KOPT-K1 (cell line): ENCODE data around the gene HOXC4.

Source experiments
- H3K27ac ChIP-seq: fragments of 200-600 bp; sonication (generic); 2 replicates; pipeline ENCODE4 v1.5.1; 2016; ENCODE audit warnings: antibody characterized with exemption, mild to moderate bottlenecking, low read depth, low read length; ENCODE audit not compliant: poor library complexity, severe bottlenecking
- H3K36me3 ChIP-seq: fragments of 200-600 bp; sonication (generic); 2 replicates; pipeline ENCODE4 v1.5.1; 2017; ENCODE audit warnings: antibody characterized with exemption, mild to moderate bottlenecking, low read length, moderate library complexity; ENCODE audit not compliant: insufficient read depth
- H3K9me3 ChIP-seq: fragments of 200-600 bp; sonication (generic); 2 replicates; pipeline ENCODE4 v1.5.1; 2017; ENCODE audit warnings: antibody characterized with exemption, low read length, mild to moderate bottlenecking; ENCODE audit not compliant: insufficient read depth, poor library complexity, severe bottlenecking

The HOXC4 gene

DNA sequence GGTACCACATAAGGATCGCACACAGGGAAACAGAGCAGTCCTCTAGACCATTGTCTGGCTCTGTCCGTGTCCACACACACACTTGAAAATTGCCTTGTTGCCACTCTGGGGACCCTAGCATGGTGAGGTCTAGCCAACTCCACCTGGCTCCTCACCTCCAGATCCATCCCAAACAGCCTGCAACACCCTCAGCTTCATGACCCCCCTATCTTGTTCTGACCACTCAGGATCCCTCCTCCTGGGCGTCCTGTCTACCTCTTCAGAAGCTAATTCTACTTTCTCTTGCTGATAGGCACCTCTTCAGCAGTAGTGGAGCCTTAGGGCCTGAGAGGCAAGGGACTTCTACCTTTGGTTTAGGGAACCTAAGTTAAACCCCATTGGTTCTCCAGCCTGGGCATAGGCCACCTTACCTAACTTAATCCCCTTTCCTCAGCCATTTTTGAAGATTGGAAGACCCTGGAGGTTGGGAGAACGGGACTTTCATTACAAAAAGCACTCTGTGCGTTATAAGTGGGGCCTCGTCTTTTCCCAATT is 21.5 kb upstream of the HOXC4 start:
- H3K36me3 ChIP-seq, result no peaks in the 10 kb centered on the region
- no peak overlapping the region for H3K27ac ChIP-seq
- no peaks in the 10 kb centered on the region for H3K9me3 ChIP-seq

DNA sequence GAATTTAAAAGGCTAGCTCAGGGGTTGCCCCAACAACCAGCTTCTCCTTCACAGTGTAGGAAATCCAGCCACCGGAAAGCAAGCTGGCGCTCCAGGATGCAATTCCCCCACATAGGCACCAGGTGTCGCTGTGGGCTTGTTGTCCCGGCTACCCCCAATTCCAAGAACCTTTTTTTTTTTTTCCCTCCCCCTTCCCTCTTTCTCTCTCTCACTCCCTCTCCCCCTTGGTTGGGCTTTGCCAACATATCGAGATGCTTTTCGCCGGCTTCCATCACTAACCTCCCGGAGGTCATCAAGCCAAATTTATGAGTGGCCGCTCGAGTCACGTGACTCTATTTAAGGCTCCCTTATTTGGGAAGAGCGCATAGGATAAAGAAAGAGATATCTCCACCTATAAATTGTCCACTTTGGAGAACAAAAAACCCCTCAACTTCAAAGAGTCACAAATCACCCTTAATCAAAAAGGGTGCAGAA is 21.0 kb upstream of the HOXC4 start, which contains the start of gene HOXC5:
Gene HOXC5 (plus strand): TSS at position 424 of the 474 bp plus-strand sequence. CDS start 73 bp downstream, outside the sequence.
- H3K27ac ChIP-seq, result no peak within 1 kb of the TSS
- H3K36me3 ChIP-seq, result no peaks in the 10 kb centered on the region
- H3K9me3 ChIP-seq, result no peaks in the 10 kb centered on the region

DNA sequence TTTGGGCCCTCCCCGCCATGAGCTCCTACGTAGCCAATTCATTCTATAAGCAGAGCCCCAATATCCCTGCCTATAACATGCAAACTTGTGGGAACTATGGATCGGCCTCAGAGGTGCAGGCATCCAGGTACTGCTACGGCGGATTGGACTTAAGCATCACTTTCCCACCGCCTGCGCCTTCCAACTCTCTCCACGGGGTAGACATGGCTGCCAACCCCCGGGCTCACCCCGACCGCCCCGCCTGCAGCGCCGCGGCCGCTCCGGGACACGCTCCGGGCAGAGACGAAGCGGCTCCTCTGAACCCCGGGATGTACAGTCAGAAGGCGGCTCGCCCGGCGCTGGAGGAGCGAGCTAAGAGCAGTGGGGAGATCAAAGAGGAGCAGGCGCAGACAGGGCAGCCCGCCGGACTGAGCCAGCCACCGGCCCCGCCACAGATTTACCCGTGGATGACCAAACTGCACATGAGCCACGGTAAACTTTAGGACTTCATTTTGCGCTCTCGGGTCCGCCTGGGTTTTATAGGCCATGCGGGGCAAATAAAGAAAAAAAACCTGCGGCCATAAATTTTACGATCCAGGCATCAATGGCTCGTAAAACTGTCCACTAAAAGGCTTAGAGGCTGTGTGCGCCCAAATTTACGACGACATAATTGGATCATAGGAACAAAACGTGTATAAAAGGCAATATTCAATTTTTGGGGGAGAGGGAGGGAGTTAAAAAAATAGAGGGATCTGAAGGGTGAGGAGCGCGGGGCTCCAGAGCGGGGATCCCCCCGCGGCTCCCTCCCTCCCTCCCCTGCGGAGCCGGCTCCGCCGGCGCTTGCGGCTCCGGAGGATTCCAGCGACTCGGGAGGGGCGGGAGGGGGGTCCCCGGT is 20.3 kb upstream of the HOXC4 start:
- Histone ChIP-seq H3K36me3 (no peaks in the 10 kb centered on the region), H3K27ac (no peak overlapping the region), H3K9me3 (no peaks in the 10 kb centered on the region)

DNA sequence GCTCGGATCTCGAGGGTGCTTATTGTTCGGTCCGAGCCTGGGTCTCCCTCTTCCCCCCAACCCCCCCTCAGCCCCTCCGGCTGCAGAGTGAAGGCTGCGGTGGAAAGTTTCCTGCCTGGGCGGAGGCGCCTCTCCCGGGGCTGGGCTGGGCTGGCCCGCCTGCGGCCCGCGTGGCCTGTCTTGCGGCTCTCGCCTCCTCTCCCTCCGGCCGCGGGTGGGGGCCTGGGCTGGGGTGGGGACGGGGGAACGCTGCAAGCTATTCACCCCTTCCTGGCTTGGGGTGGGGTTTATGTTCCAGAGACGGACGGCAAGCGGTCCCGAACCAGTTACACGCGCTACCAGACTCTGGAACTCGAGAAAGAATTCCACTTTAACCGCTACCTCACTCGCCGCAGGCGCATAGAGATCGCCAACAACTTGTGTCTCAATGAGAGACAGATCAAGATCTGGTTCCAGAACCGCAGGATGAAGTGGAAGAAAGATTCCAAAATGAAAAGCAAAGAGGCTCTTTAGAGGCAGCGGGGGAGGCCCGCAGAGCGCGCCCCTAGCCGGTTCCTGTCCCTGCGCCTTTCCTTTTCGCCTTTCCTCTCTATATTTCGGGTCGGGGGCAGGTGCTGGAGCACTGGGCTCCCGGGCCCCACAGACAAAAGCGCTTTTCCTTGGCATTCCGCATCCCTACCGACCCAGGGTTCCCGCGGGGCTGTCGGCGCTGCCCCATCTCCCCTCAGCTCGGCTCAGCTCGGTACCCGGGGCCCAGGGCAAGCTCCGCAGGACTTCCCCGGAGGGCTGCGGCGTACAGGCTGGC is 19.5 kb upstream of the HOXC4 start:
- Histone ChIP-seq H3K36me3 (no peaks in the 10 kb centered on the region), H3K9me3 (no peaks in the 10 kb centered on the region), H3K27ac (no peak overlapping the region)

DNA sequence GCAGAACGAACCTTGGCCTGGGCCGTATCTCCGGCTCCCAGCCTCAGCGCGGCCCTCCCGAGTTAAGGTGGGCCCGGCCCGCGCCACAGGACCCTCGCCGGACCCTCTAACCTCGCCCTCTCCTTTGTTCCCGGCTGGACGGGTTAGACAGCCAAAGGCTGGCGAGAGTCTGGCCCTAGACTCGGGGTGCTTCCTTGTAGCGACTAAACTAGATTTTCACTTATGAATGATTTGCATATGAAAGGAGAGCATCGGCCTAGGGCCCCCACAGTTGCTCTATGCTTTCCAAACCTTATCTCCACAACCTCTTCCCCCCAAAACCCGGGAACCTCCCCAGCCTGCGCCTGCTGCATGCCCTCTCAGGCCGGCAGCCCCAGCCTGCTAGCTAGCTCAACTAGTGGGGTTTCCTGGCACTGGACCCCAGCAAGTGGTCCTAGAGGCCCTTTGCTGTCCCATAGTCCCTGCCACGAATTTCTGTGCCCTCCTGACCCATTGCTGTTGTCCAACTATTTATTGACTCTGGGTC is 18.8 kb upstream of the HOXC4 start:
- no peaks in the 10 kb centered on the region for H3K36me3 ChIP-seq
- no peak overlapping the region for H3K27ac ChIP-seq
- H3K9me3 ChIP-seq, result no peaks in the 10 kb centered on the region

DNA sequence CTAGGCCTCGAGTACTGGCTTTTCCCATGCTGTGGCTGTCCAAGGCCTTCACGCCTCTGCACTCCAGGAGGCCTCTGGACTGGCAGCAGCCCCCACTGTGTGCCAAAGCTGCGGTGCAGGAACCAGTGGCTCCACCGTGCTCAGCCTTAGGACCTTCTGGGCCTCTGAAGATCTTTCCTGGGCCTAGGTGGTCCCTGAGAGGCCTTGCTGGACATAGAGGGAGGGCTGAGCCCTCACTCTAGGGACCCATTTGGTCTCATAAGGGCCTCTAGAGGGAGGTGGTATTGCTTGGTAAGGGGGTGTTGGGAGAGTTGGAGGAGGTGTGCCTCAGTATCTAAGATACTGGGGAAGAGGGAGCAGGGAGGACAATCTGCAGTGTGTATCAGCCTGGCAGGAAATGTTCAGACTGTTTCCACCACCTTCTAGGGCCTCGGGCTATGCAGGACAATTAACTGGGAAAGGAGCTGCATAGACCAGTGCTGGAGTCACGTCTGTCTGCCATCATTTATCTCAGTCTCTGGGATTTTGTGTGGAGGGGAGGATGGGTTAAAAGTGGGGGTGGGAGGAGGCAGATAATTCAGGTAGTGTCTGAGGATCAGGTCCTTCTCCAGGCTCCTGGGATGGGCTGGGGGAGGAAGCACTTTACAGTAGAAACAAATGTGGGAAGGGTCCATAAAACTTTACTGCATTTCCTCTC is 17.9 kb upstream of the HOXC4 start:
- Histone ChIP-seq H3K9me3 (no peaks in the 10 kb centered on the region), H3K36me3 (no peaks in the 10 kb centered on the region), H3K27ac (no peak overlapping the region)

DNA sequence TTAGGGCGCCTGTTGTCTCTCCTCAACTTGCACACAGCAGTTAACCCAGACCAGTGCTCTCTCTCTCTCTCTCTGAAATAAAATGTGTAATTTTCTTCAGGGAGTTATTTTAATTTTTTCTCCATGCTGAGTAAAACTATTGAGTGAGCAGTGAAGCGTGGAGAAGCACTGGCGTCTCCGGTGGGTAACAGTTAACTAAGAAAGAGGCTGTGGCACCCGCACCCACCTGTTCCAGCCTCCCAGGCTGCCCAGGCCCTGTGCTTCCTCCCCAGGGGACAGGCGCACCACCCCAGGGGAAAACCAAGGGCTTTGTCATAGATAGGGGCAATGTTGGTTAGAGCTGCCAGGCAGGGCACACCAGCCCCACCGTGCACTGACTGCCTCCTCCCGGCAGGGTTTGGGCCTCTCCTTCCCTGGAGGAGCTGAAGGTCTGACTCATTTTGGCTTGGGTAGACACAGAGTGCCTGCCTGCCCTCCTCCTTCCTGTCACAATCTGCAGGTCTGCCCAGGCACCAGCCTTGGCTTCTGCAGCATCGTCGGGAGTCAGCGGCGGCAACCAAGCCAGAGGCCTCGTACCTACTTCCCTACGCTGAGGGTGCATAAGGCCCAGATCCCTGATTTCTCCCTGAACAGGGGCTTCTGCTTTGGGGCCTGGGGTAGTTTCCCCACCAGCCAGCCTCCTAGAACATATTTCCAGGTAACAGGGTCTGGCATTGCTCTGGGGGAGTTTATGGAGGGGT is 16.8 kb upstream of the HOXC4 start:
- no peak overlapping the region for H3K27ac ChIP-seq

DNA sequence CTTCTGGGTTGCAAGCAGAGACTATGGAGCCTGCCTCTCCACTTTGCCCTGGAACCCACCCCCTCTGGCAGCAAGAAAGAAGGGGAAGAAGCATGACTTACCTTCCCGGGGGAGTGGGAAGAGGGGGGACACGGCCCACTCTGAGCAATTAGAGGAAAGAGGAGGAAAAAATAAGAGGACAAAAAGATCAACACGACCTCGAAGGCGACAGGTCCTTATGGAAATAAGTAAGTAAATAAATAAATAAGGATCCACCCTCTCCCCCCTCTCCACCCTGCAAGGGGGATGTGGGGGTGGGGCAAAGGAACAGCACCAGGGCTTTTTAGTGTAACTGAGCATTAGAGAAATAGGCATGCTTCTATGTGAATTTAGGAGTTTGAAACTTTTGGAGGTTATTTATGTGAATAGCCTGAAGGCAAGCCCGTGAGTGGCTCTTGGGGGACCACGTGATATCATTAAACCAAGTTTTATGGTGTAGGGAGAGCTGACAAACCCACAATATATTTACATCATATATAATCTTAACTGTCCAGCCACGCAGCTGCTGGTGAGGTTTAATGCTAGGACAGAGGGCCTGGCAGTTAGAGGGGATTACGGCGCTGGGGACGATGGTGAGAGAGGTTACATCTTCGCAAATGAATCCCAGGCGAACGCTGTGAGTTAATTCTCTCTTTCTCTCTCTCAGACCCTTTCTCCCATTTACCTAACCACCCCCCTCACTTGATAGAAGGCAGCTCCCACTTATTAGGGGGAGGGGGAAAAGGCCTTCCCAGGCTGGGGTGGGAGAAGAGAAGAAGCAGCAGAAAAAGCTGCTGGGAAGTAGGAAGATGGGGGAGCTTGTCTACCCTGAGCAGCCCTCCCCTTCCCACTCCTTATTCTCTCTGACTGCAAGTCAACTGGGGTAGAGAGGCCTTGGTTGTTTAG is 16.0 kb upstream of the HOXC4 start:
- Histone ChIP-seq H3K27ac (no peak overlapping the region), H3K36me3 (no peaks in the 10 kb centered on the region), H3K9me3 (no peaks in the 10 kb centered on the region)

More for the DNA sequence above, 16.8 kb upstream of the HOXC4 start:
- Histone ChIP-seq H3K9me3 (no peaks in the 10 kb centered on the region), H3K36me3 (no peaks in the 10 kb centered on the region)

DNA sequence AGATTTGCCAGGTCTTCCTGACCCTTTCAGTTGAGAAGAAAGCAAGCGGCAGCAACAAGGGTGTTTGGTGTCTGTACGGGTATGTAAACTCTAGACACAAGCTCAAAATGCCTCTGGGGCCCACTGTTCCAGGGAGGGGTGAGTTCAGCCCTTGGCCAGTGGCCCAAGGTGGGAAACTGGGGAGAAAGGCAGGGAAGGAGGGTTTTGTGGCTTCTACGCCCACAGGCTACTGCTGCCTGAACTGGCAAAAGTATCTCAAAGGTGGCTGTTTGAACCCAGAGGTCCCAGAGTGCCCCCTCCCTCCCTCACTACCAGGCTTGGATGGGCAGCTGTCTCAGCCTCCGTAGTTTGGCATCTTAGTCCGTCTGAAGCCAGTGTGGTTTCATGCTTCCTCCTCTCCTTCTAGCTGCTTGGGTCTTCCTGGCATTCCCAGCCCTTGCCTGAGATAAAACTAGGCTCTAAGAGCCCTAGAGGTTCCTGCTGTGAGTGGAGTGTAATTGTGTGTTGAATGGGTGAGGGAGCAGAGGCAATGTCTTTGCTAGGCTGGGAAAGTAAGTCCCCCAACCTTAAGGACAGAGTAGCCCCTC is 15.3 kb upstream of the HOXC4 start:
- Histone ChIP-seq H3K9me3 (no peaks in the 10 kb centered on the region), H3K27ac (no peak overlapping the region), H3K36me3 (no peaks in the 10 kb centered on the region)

DNA sequence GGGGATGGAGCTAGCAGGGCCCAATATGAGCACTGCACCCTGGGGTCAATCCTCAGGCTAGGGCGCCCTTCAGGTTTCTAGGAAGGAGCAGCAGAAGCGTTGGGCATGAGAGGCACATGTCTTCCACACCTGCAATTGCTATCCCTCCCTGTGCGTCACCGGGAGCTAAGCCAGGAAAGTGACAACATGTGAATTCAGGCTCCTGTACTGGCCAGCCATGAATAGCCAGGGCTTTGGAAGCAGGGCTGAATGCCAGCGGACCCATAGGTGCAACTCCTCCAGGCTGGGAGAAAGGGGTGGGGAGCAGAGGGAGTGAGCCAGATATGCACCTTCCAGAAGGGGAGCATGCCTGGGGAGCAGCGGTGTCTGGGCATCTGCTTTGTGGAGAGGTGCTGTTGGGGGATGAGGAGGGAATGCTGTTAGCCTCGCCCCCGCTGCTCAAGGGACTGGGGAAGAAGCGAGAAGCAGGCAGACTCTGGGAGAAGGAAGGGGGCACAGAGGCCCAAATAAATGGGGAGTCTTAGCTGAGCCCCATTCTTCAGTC is 14.7 kb upstream of the HOXC4 start:
- H3K27ac ChIP-seq, result no peak overlapping the region
- H3K9me3 ChIP-seq, result no peaks in the 10 kb centered on the region
- no peaks in the 10 kb centered on the region for H3K36me3 ChIP-seq

DNA sequence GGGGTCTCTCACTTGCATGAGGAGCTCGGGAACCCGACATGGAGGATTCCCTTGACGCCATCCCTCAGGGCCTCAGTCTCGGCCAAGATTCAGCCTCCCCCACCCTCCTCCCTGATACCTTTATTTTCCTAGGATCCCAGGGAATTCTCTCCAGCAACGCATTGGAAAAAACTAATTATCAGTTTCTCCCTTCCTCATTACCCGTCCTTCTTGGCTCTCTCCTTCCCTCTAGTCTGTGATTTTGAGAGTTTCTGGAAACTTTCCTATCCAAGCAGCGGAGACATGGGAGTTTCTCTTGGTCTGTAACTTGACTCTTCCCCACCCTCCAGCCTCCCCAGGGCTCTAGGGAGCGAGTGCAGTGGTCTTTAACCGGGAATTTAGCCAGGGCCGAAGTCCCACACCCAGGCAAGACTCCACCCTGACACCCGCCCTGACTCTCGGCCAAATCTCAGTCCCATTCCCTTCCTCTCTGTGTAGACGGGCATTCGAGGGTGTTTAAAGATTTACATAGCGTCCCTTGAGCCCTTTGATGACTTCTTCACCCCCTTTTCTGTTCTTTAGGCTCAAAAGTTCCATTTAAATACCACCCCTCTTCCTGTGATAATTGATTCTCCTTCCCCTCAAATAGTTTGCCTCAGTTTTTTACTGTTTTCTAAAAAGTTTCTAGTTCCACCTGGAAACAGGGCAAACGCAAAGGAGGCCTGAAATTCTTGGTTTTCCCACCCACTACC is 14.1 kb upstream of the HOXC4 start:
- no peaks in the 10 kb centered on the region for H3K9me3 ChIP-seq
- no peak overlapping the region for H3K27ac ChIP-seq
- no peaks in the 10 kb centered on the region for H3K36me3 ChIP-seq

DNA sequence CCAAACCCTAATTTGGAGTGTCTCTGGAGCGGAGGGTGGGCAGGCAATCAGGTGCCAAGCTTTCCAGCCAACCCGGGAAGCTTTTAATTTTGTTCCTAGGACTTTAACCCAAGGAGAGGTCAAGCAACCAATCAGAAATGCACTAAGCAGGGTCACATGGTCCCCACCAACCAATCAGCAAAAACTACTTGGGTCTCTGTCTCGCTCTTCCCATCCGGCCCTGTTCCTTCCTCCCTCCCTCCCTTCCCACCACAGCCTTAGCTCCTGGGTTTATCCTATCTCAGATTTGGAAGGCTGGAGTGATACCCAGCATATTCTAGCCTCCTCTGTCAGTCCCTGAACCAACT is 13.5 kb upstream of the HOXC4 start:
- H3K9me3 ChIP-seq, result no peaks in the 10 kb centered on the region
- H3K27ac ChIP-seq, result no peak overlapping the region
- no peaks in the 10 kb centered on the region for H3K36me3 ChIP-seq
